GM12875 (cell line): ENCODE data around the gene KRT15.

Experiments
- H3K4me3 ChIP-seq: one replicate; pipeline ENCODE4 v1.5.1; 2011; ENCODE audit warnings: low read depth, low read length, control low read depth
- CTCF ChIP-seq: IDR thresholded peaks from 2 replicates; pipeline ENCODE4 v1.5.1; 2011; ENCODE audit warnings: low read depth, mild to moderate bottlenecking, control low read depth, inconsistent platforms, low read length, moderate library complexity, borderline replicate concordance; ENCODE audit not compliant: insufficient read depth

The KRT15 gene

GRCh38 chr17:41519501-41520224 is 973 bp upstream of the KRT15 start:
- no peak overlapping the region for H3K4me3 ChIP-seq
- no peak for TF ChIP-seq CTCF

- no peak for TF ChIP-seq CTCF
- no peak overlapping the region for H3K4me3 ChIP-seq
These were observed 659 bp downstream of the KRT15 start for GRCh38 chr17:41518031-41518430.

GRCh38 chr17:41516830-41517283 is 1.8 kb downstream of the KRT15 start:
- H3K4me3 ChIP-seq = no peak overlapping the region
- TF ChIP-seq CTCF = no peak

- TF ChIP-seq CTCF = no peak
- no peak overlapping the region for H3K4me3 ChIP-seq
These were observed 2.4 kb downstream of the KRT15 start for GRCh38 chr17:41516147-41516829.

GRCh38 chr17:41513168-41513547 is 5.5 kb downstream of the KRT15 start:
- no peak for TF ChIP-seq CTCF
- H3K4me3 ChIP-seq = no peak overlapping the region

- no peak for TF ChIP-seq CTCF
- no peak overlapping the region for H3K4me3 ChIP-seq
These were observed 6.0 kb downstream of the KRT15 start for GRCh38 chr17:41512546-41513167.
